Activated CD8-positive, alpha-beta memory T cell treated with anti-CD3 and anti-CD28 coated beads, Interleukin-2, amount 50 U/mL, for 24 hours (primary cell): ENCODE measurements around the gene GRIK3.
"Not testable (repeated sequence)": the region's sequence is repeated elsewhere in the genome, so short reads cannot be mapped to it uniquely, and the experiment has no call there.

Experiments used
- DNase-seq: peaks from one replicate; pipeline ENCODE4 v3.0.0-alpha.2; 2020; ENCODE audit errors: extremely low read depth

The GRIK3 gene

GRCh38 chr1:36944883-36945282 lies 89.4 kb downstream of the GRIK3 start:
- DNase-seq, result no peak

GRCh38 chr1:36942148-36942547 lies 92.2 kb downstream of the GRIK3 start:
- DNase-seq, result no peak

- DNase-seq, result no peak
Observed at GRCh38 chr1:36941316-36941978, 92.9 kb downstream of the GRIK3 start.

GRCh38 chr1:36938819-36939218 lies 95.5 kb downstream of the GRIK3 start:
- DNase-seq, result no peak

- no peak for DNase-seq
Observed at GRCh38 chr1:36937371-36937770, 96.9 kb downstream of the GRIK3 start.

GRCh38 chr1:36934061-36934460 lies 100.3 kb downstream of the GRIK3 start:
- DNase-seq, result no peak

GRCh38 chr1:36927826-36928225 lies 106.5 kb downstream of the GRIK3 start:
- no peak for DNase-seq

- no peak for DNase-seq
Observed at GRCh38 chr1:36925251-36925650, 109.1 kb downstream of the GRIK3 start.

GRCh38 chr1:36924282-36924811 lies 110.0 kb downstream of the GRIK3 start:
- no peak for DNase-seq

- no peak for DNase-seq
Observed at GRCh38 chr1:36922593-36923426, 111.5 kb downstream of the GRIK3 start.

GRCh38 chr1:36922071-36922470 lies 112.2 kb downstream of the GRIK3 start:
- DNase-seq, result no peak

- DNase-seq, result no peak
Observed at GRCh38 chr1:36920801-36921405, 113.4 kb downstream of the GRIK3 start.

- no peak for DNase-seq
Observed at GRCh38 chr1:36920371-36920770, 113.9 kb downstream of the GRIK3 start.

- DNase-seq, result no peak
Observed at GRCh38 chr1:36919491-36920145, 114.7 kb downstream of the GRIK3 start.

GRCh38 chr1:36918604-36919003 lies 115.7 kb downstream of the GRIK3 start:
- no peak for DNase-seq

- not testable (repeated sequence) for DNase-seq
Observed at GRCh38 chr1:36916542-36916941, 117.8 kb downstream of the GRIK3 start.

GRCh38 chr1:36913484-36914060 lies 120.7 kb downstream of the GRIK3 start:
- DNase-seq, result no peak

- DNase-seq, result no peak
Observed at GRCh38 chr1:36913016-36913415, 121.3 kb downstream of the GRIK3 start.

GRCh38 chr1:36912365-36912865 lies 121.9 kb downstream of the GRIK3 start:
- no peak for DNase-seq

- no peak for DNase-seq
Observed at GRCh38 chr1:36911561-36912364, 122.6 kb downstream of the GRIK3 start.
